Mesenchymal stem cell (in vitro differentiated cells and primary cell): ENCODE measurements around the gene FIGLA.

Source experiments
- DNase-seq: peaks from one replicate; pipeline ENCODE4 v3.0.0-alpha.2; 2013
- H2AFZ ChIP-seq: one replicate; pipeline ENCODE4 v1.6.1; 2013; ENCODE audit warnings: low read depth, mild to moderate bottlenecking, control low read depth, inconsistent platforms, low read length, moderate library complexity
- H2AK5ac ChIP-seq: 2 replicates; pipeline ENCODE4 v1.6.1; 2013; ENCODE audit warnings: low read length, moderate library complexity, mild to moderate bottlenecking, inconsistent platforms; ENCODE audit not compliant: severe bottlenecking
- H2BK120ac ChIP-seq: one replicate; pipeline ENCODE4 v1.6.1; 2013; ENCODE audit warnings: low read depth, mild to moderate bottlenecking, inconsistent platforms, low read length, moderate library complexity
- H2BK12ac ChIP-seq, 2 experiments: one replicate each; pipeline ENCODE4 v1.6.1; 2013; ENCODE audit warnings: inconsistent platforms in 2 of 2, low read length in 2 of 2, mild to moderate bottlenecking in 2 of 2, moderate library complexity in 2 of 2, control low read depth in 1 of 2
- H2BK15ac ChIP-seq: one replicate; pipeline ENCODE4 v1.6.1; 2013; ENCODE audit warnings: mild to moderate bottlenecking, low read depth, inconsistent platforms; ENCODE audit not compliant: poor library complexity, severe bottlenecking
- H2BK5ac ChIP-seq: 2 replicates; pipeline ENCODE4 v1.6.1; 2013; ENCODE audit warnings: low read depth, mild to moderate bottlenecking, low read length, control low read depth, inconsistent platforms; ENCODE audit not compliant: poor library complexity, severe bottlenecking
- H3K14ac ChIP-seq, 2 experiments: one replicate each; pipeline ENCODE4 v1.6.1; 2013; ENCODE audit warnings: inconsistent platforms in 2 of 2, low read length in 2 of 2, control low read depth in 1 of 2, mild to moderate bottlenecking in 1 of 2, moderate library complexity in 1 of 2
- H3K18ac ChIP-seq, 2 experiments: one replicate each; pipeline ENCODE4 v1.6.1; 2013; ENCODE audit warnings: inconsistent platforms in 2 of 2, low read length in 2 of 2, control low read depth in 1 of 2, low read depth in 1 of 2, mild to moderate bottlenecking in 1 of 2
- H3K23ac ChIP-seq, 2 experiments: one replicate each; pipeline ENCODE4 v1.6.1; 2013; ENCODE audit warnings: inconsistent platforms in 2 of 2, low read length in 2 of 2, mild to moderate bottlenecking in 2 of 2, moderate library complexity in 2 of 2, control low read depth in 1 of 2
- H3K27ac ChIP-seq: 2 replicates; pipeline ENCODE4 v1.5.1; 2013; ENCODE audit warnings: mild to moderate bottlenecking, moderate library complexity, low read length, control low read depth, inconsistent platforms; ENCODE audit not compliant: poor library complexity, severe bottlenecking
- H3K27me3 ChIP-seq, 2 experiments: 2 replicates each; pipeline versions ENCODE4 v1.6.1 to v1.7.0; 2013; ENCODE audit warnings: low read length in 2 of 2, mild to moderate bottlenecking in 2 of 2, moderate library complexity in 2 of 2, control low read depth in 1 of 2, inconsistent platforms in 1 of 2; ENCODE audit not compliant: control insufficient read depth in 1 of 2, insufficient read depth in 1 of 2
- H3K36me3 ChIP-seq, 2 experiments: 2 replicates each; pipeline versions ENCODE4 v1.6.1 to v1.7.0; 2013; ENCODE audit warnings: low read length in 2 of 2, control low read depth in 1 of 2, inconsistent platforms in 1 of 2, low read depth in 1 of 2, mild to moderate bottlenecking in 1 of 2; ENCODE audit not compliant: insufficient read depth in 2 of 2, control insufficient read depth in 1 of 2
- H3K4ac ChIP-seq, 2 experiments: one replicate each; pipeline ENCODE4 v1.6.1; 2013; ENCODE audit warnings: inconsistent platforms in 2 of 2, low read length in 2 of 2, mild to moderate bottlenecking in 2 of 2, moderate library complexity in 2 of 2, control low read depth in 1 of 2, low read depth in 1 of 2
- H3K4me1 ChIP-seq: 2 replicates; pipeline ENCODE4 v1.6.1; 2013; ENCODE audit warnings: low read depth, low read length, control low read depth; ENCODE audit not compliant: control insufficient read depth, insufficient read depth
- H3K4me2 ChIP-seq: 2 replicates; pipeline ENCODE4 v1.6.1; 2013; ENCODE audit warnings: low read length, mild to moderate bottlenecking, inconsistent platforms; ENCODE audit not compliant: poor library complexity, severe bottlenecking
- H3K4me3 ChIP-seq, 2 experiments: 2 replicates each; pipeline versions ENCODE4 v1.5.1 to v1.7.0; 2013; ENCODE audit warnings: low read length in 2 of 2, mild to moderate bottlenecking in 2 of 2, control low read depth in 1 of 2, low read depth in 1 of 2; ENCODE audit not compliant: insufficient read depth in 1 of 2
- H3K79me1 ChIP-seq: replicated peaks from 2 replicates; pipeline ENCODE4 v1.6.1; 2013; ENCODE audit warnings: mild to moderate bottlenecking, control low read depth, low read length, inconsistent platforms; ENCODE audit not compliant: poor library complexity, severe bottlenecking
- H3K9ac ChIP-seq: 2 replicates; pipeline ENCODE4 v1.7.0; 2013; ENCODE audit warnings: mild to moderate bottlenecking, low read length, moderate library complexity
- H3K9me3 ChIP-seq: 2 replicates; pipeline ENCODE4 v1.7.0; 2013; ENCODE audit warnings: mild to moderate bottlenecking, low read length; ENCODE audit not compliant: control insufficient read depth
- H4K8ac ChIP-seq: one replicate; pipeline ENCODE4 v1.6.1; 2013; ENCODE audit warnings: inconsistent platforms, mild to moderate bottlenecking, low read length, moderate library complexity
- H4K91ac ChIP-seq: one replicate; pipeline ENCODE4 v1.6.1; 2013; ENCODE audit warnings: mild to moderate bottlenecking, low read length, inconsistent platforms
- WGBS: methylation state at CpG from one replicate; pipeline ENCODE4 v1.1.7; 2013; ENCODE audit warnings: mixed read lengths; 5-methylcytosine and 5-hydroxymethylcytosine counted together

The FIGLA gene

DNA sequence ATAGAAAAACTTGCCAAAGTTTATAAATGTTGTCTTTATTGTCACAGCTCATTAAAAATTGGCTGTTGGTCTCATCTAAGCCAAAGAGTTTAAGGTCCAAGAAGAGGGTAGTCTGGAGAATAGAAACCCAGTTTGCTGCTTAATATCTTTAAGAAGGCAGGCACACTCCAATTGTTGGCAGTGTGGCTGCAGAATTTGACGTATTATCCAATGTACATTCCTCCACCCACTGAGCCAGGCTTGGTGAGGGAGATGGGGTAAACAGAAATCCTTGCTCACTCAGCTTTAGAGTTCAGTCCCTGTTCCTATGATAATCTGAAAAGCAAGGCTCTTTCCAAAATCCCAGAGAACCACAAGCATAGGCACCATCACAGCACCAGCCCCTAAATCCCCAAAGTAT is 11.8 kb downstream of the FIGLA start:
- no peak overlapping the region for H3K14ac ChIP-seq
- H4K8ac ChIP-seq, result no peak overlapping the region
- peaks cover 20 to 22% of the 10 kb centered on the region in 2 experiments for H3K27me3 ChIP-seq
- no peak overlapping the region for H3K23ac ChIP-seq
- H2AFZ ChIP-seq, result no peak overlapping the region
- H3K4me3 ChIP-seq, result no peak overlapping the region
- no peak overlapping the region for H3K27ac ChIP-seq
- no peak overlapping the region for H2BK5ac ChIP-seq
- no peak overlapping the region for H2BK12ac ChIP-seq
- no peak overlapping the region for H2BK15ac ChIP-seq
- no peak overlapping the region for H2AK5ac ChIP-seq
- WGBS, result 83% methylated on average over 1 of the region's 1 CpG
- DNase-seq, result no peak
- no peaks in the 10 kb centered on the region for H3K36me3 ChIP-seq
- no peaks in the 10 kb centered on the region for H3K4me1 ChIP-seq
- H3K9me3 ChIP-seq, result peaks cover 4% of the 10 kb centered on the region
- H3K9ac ChIP-seq, result no peak overlapping the region
- H3K79me1 ChIP-seq, result no peaks in the 10 kb centered on the region
- H3K18ac ChIP-seq, result no peak overlapping the region
- no peak overlapping the region for H2BK120ac ChIP-seq
- no peak overlapping the region for H3K4ac ChIP-seq
- H3K4me2 ChIP-seq, result no peak overlapping the region
- no peak overlapping the region for H4K91ac ChIP-seq

- DNase-seq, result no peak
- H3K27me3 ChIP-seq, result peaks cover 29 to 35% of the 10 kb centered on the region in 2 experiments
- no peak overlapping the region for H3K27ac ChIP-seq
- H3K23ac ChIP-seq, result no peak overlapping the region
- no peak overlapping the region for H3K4ac ChIP-seq
- no peaks in the 10 kb centered on the region for H3K36me3 ChIP-seq
- no peak overlapping the region for H2BK15ac ChIP-seq
- H3K9me3 ChIP-seq, result peaks cover 4% of the 10 kb centered on the region
- H3K14ac ChIP-seq, result no peak overlapping the region
- no peaks in the 10 kb centered on the region for H3K4me1 ChIP-seq
- 91% methylated on average over 2 of the region's 2 CpGs for WGBS
- H2AK5ac ChIP-seq, result no peak overlapping the region
- H2BK5ac ChIP-seq, result no peak overlapping the region
- H3K9ac ChIP-seq, result no peak overlapping the region
- no peak overlapping the region for H3K4me2 ChIP-seq
- H2AFZ ChIP-seq, result no peak overlapping the region
- H4K8ac ChIP-seq, result no peak overlapping the region
- H2BK120ac ChIP-seq, result no peak overlapping the region
- no peak overlapping the region for H4K91ac ChIP-seq
- no peaks in the 10 kb centered on the region for H3K79me1 ChIP-seq
- no peak overlapping the region for H3K4me3 ChIP-seq
- no peak overlapping the region for H3K18ac ChIP-seq
- no peak overlapping the region for H2BK12ac ChIP-seq
These were observed 13.0 kb downstream of the FIGLA start for GRCh38 chr2:70777450-70777849.

DNA sequence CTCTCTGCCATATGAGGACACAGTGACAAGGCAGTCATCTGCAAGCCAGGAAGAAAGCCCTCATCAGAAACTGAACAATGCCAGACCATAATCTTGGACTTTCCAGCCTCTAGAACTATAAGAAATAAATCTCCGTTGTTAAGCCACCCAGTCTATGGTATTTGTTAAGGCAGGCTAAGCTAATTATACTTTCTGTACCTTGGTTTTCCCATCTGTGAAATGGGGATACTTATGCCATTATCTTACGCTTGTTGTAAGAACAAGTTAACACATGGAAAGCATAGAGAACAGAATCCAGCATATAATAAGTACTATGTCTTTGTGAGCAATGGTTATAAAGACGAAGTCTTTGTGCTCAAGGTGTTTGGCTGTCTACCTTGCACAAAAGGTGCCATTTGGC is 14.2 kb downstream of the FIGLA start:
- H3K79me1 ChIP-seq, result no peaks in the 10 kb centered on the region
- no peak overlapping the region for H2AFZ ChIP-seq
- no peak overlapping the region for H2BK15ac ChIP-seq
- no peaks in the 10 kb centered on the region for H3K36me3 ChIP-seq
- no peak overlapping the region for H3K23ac ChIP-seq
- no peak overlapping the region for H2BK5ac ChIP-seq
- H2AK5ac ChIP-seq, result no peak overlapping the region
- H3K18ac ChIP-seq, result no peak overlapping the region
- DNase-seq, result no peak
- 0% methylated on average over 1 of the region's 3 CpGs for WGBS
- no peak overlapping the region for H3K9ac ChIP-seq
- H4K8ac ChIP-seq, result no peak overlapping the region
- no peak overlapping the region for H2BK120ac ChIP-seq
- no peak overlapping the region for H4K91ac ChIP-seq
- no peak overlapping the region for H3K27ac ChIP-seq
- no peak overlapping the region for H3K4ac ChIP-seq
- H3K27me3 ChIP-seq, result peaks cover 41 to 46% of the 10 kb centered on the region in 2 experiments
- H3K9me3 ChIP-seq, result peaks cover 4% of the 10 kb centered on the region
- H3K4me3 ChIP-seq, result no peak overlapping the region
- no peak overlapping the region for H3K14ac ChIP-seq
- H3K4me2 ChIP-seq, result no peak overlapping the region
- no peaks in the 10 kb centered on the region for H3K4me1 ChIP-seq
- no peak overlapping the region for H2BK12ac ChIP-seq

DNA sequence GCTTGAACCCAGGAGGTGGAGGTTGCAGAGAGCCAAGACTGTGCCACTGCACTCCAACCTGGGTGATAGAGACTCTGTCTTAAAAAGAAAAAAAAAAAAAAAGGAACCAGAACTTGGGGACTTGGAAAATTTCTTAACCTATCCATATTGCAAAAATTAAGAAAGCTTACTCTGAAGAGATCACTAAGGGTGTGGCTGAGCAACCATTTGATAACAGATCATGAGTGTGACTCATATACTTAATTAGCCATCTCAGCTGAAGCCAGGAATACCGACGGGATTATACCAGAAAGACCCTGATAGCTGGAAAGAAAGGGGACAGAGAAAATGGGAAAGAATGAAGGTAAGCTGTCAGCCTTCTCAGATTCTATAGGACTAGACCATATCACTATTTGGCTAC is 15.3 kb downstream of the FIGLA start:
- no peak overlapping the region for H3K18ac ChIP-seq
- no peak overlapping the region for H3K9ac ChIP-seq
- DNase-seq, result no peak
- H2BK120ac ChIP-seq, result no peak overlapping the region
- no peak overlapping the region for H2AFZ ChIP-seq
- H2BK15ac ChIP-seq, result no peak overlapping the region
- H2AK5ac ChIP-seq, result no peak overlapping the region
- no peak overlapping the region for H4K8ac ChIP-seq
- H3K4me2 ChIP-seq, result no peak overlapping the region
- no peak overlapping the region for H4K91ac ChIP-seq
- WGBS, result 40% methylated on average over 2 of the region's 2 CpGs
- H2BK12ac ChIP-seq, result no peak overlapping the region
- H3K9me3 ChIP-seq, result peaks cover 4% of the 10 kb centered on the region
- H3K27ac ChIP-seq, result no peak overlapping the region
- no peaks in the 10 kb centered on the region for H3K79me1 ChIP-seq
- H3K4me3 ChIP-seq, result no peak overlapping the region
- no peak overlapping the region for H3K23ac ChIP-seq
- H3K36me3 ChIP-seq, result no peaks in the 10 kb centered on the region
- H3K14ac ChIP-seq, result no peak overlapping the region
- peaks cover 41 to 52% of the 10 kb centered on the region in 2 experiments for H3K27me3 ChIP-seq
- H3K4ac ChIP-seq, result no peak overlapping the region
- no peak overlapping the region for H2BK5ac ChIP-seq
- H3K4me1 ChIP-seq, result no peaks in the 10 kb centered on the region
